ENCODE data around the gene OR2T35.

The OR2T35 gene

GRCh38 chr1:248625166-248625565, 19.9 kb downstream of the OR2T35 start:
- DNase-seq, result no peak

GRCh38 chr1:248622570-248623001, 22.5 kb downstream of the OR2T35 start:
- peak; percentile 32 for DNase-seq

- no peak for DNase-seq
Observed at GRCh38 chr1:248621770-248622169, 23.3 kb downstream of the OR2T35 start.

GRCh38 chr1:248618878-248619277, 26.2 kb downstream of the OR2T35 start:
- peak; percentile 12 for DNase-seq

GRCh38 chr1:248618119-248618518, 27.0 kb downstream of the OR2T35 start:
- DNase-seq, result no peak

- no peak for DNase-seq
Observed at GRCh38 chr1:248613742-248614141, 31.3 kb downstream of the OR2T35 start.

- DNase-seq, result no peak
Observed at GRCh38 chr1:248611883-248612414, 33.1 kb downstream of the OR2T35 start.

GRCh38 chr1:248610301-248610700, 34.8 kb downstream of the OR2T35 start:
- no peak for DNase-seq

GRCh38 chr1:248599396-248599795, 45.7 kb downstream of the OR2T35 start:
- no peak for DNase-seq

GRCh38 chr1:248597589-248597988, 47.5 kb downstream of the OR2T35 start, which contains the start of gene OR2T10:
TSS of gene OR2T10 (minus strand) at chr1:248597700. CDS start at chr1:248593768, 3,932 bp downstream.
- DNase-seq, result no peak

- peak; percentile 54 for DNase-seq
Observed at GRCh38 chr1:248596615-248597014, 48.5 kb downstream of the OR2T35 start.

GRCh38 chr1:248593226-248593625, 51.9 kb downstream of the OR2T35 start:
- no peak for DNase-seq

GRCh38 chr1:248592655-248593054, 52.4 kb downstream of the OR2T35 start:
- DNase-seq, result no peak

GRCh38 chr1:248590055-248590454, 55.0 kb downstream of the OR2T35 start:
- DNase-seq, result no peak

GRCh38 chr1:248589334-248589733, 55.7 kb downstream of the OR2T35 start:
- no peak for DNase-seq

Data from GF-D8 (cell line).